ENCODE measurements around the gene BAK1.

The BAK1 gene

GRCh38 chr6:33620856-33621710 is 41.0 kb upstream of the BAK1 start, which contains the start of gene ITPR3:
ITPR3 (plus strand) TSS chr6:33621322; CDS start chr6:33621603, 281 bp downstream.
- H3K27me3 ChIP-seq (ENCODE audit: low read depth, low read length) = no peaks in the 10 kb centered on the region
- peak within 1 kb of the TSS; percentile 98 for H3K9ac ChIP-seq (ENCODE audit: low read length)
- peaks cover 7% of the 10 kb centered on the region for H3K36me3 ChIP-seq (replicated peaks; ENCODE audit: low read depth, low read length)
- peak within 1 kb of the TSS; percentile 59 for H3K27ac ChIP-seq (ENCODE audit: low read length)
- peak within 1 kb of the TSS; percentile 97 for H3K4me3 ChIP-seq (ENCODE audit: low read length)
- H3K79me2 ChIP-seq (ENCODE audit: low read length) = peaks cover 31% of the 10 kb centered on the region
- H3K9me3 ChIP-seq (ENCODE audit: insufficient read depth, low read length) = no peaks in the 10 kb centered on the region
- no peak for TF ChIP-seq EZH2phosphoT487 (IDR thresholded peaks at IDR 0.05; ENCODE audit: low read depth)
- TF ChIP-seq, protein P1, sequence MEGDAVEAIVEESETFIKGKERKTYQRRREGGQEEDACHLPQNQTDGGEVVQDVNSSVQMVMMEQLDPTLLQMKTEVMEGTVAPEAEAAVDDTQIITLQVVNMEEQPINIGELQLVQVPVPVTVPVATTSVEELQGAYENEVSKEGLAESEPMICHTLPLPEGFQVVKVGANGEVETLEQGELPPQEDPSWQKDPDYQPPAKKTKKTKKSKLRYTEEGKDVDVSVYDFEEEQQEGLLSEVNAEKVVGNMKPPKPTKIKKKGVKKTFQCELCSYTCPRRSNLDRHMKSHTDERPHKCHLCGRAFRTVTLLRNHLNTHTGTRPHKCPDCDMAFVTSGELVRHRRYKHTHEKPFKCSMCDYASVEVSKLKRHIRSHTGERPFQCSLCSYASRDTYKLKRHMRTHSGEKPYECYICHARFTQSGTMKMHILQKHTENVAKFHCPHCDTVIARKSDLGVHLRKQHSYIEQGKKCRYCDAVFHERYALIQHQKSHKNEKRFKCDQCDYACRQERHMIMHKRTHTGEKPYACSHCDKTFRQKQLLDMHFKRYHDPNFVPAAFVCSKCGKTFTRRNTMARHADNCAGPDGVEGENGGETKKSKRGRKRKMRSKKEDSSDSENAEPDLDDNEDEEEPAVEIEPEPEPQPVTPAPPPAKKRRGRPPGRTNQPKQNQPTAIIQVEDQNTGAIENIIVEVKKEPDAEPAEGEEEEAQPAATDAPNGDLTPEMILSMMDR (IDR thresholded peaks at IDR 0.05; ENCODE audit: low read depth, low read length) = no peak
- peak within 1 kb of the TSS; percentile 95 for H3K4me2 ChIP-seq (ENCODE audit: low read length)
- peaks cover 20% of the 10 kb centered on the region for H4K20me1 ChIP-seq (ENCODE audit: insufficient read depth, low read length)
- H3K4me1 ChIP-seq (ENCODE audit: low read length) = peaks cover 15% of the 10 kb centered on the region
- H2AFZ ChIP-seq (ENCODE audit: low read depth, low read length) = peak within 1 kb of the TSS; percentile 57; the same call in 1 of the 2 replicates

- Histone ChIP-seq H3K4me3 (ENCODE audit: low read length) (peak overlapping the region; percentile 97), H3K9ac (ENCODE audit: low read length) (peak overlapping the region; percentile 76), H3K4me1 (ENCODE audit: low read length) (peaks cover 15% of the 10 kb centered on the region), H4K20me1 (ENCODE audit: insufficient read depth, low read length) (peaks cover 20% of the 10 kb centered on the region), H3K36me3 (replicated peaks; ENCODE audit: low read depth, low read length) (peaks cover 7% of the 10 kb centered on the region), H3K4me2 (ENCODE audit: low read length) (peak overlapping the region; percentile 89), H2AFZ (ENCODE audit: low read depth, low read length) (no peak overlapping the region), H3K27me3 (ENCODE audit: low read depth, low read length) (no peaks in the 10 kb centered on the region), H3K79me2 (ENCODE audit: low read length) (peaks cover 31% of the 10 kb centered on the region), H3K27ac (ENCODE audit: low read length) (no peak overlapping the region), H3K9me3 (ENCODE audit: insufficient read depth, low read length) (no peaks in the 10 kb centered on the region)
- no peak for TF ChIP-seq EZH2phosphoT487 (IDR thresholded peaks at IDR 0.05; ENCODE audit: low read depth)
- TF ChIP-seq, protein P1 (IDR thresholded peaks at IDR 0.05; ENCODE audit: low read depth, low read length) = no peak
Measured at GRCh38 chr6:33620158-33620855, 40.2 kb upstream of the BAK1 start.

DNA sequence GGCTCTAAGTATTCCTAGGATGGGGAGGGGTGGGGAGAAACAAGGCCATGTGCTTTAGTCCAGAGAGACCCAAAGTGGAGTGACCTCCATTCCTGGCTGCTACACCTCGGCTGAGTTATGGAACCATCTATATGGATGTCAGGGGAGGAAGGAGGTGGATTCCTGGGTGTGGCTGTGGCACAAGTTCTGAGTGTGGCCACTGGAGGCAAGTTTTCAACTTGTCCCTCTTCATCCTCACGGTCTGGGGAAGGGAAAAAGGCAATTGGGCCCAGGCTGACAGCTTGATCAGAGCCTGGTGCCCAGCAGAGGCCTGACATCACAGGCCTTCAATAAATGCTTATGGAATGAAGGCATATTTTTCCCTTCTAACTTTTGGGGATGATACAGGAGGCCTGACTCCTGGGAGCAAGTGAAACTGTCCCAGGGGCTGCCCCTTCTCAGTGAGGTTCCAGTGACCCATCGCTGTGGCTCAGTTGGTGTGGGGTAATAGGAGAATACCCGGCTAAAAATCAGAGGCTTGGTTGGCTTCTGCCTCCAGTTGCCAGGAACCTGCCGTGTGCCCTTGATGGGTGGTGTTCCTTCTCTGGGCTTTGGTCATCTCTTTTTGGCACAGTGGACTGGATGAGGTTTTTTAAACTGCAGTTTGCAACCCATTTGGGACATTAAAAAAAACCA is 39.2 kb upstream of the BAK1 start:
- Histone ChIP-seq H4K20me1 (ENCODE audit: insufficient read depth, low read length) (peaks cover 18% of the 10 kb centered on the region), H3K4me2 (ENCODE audit: low read length) (no peak overlapping the region), H3K27ac (ENCODE audit: low read length) (no peak overlapping the region), H3K9me3 (ENCODE audit: insufficient read depth, low read length) (no peaks in the 10 kb centered on the region), H2AFZ (ENCODE audit: low read depth, low read length) (no peak overlapping the region), H3K4me1 (ENCODE audit: low read length) (peaks cover 15% of the 10 kb centered on the region), H3K9ac (ENCODE audit: low read length) (no peak overlapping the region), H3K79me2 (ENCODE audit: low read length) (peaks cover 25% of the 10 kb centered on the region), H3K4me3 (ENCODE audit: low read length) (no peak overlapping the region), H3K36me3 (replicated peaks; ENCODE audit: low read depth, low read length) (peaks cover 5% of the 10 kb centered on the region), H3K27me3 (ENCODE audit: low read depth, low read length) (no peaks in the 10 kb centered on the region)
- TF ChIP-seq EZH2phosphoT487 (IDR thresholded peaks at IDR 0.05; ENCODE audit: low read depth) = no peak
- TF ChIP-seq, protein P1 (IDR thresholded peaks at IDR 0.05; ENCODE audit: low read depth, low read length) = no peak
